ENCODE measurements around the gene DDC.

Gene DDC

GRCh38 chr7:50413561-50413960 lies 151.6 kb downstream of the DDC start:
- TF ChIP-seq TSHZ2 (CRISPR knock-in tag; IDR thresholded peaks at IDR 0.05) (no peak), PPARA (CRISPR knock-in tag; IDR thresholded peaks at IDR 0.05; ENCODE audit: borderline replicate concordance) (no peak), ZC3H10 (CRISPR knock-in tag; IDR thresholded peaks at IDR 0.05) (no peak), POU6F1 (CRISPR knock-in tag; IDR thresholded peaks at IDR 0.05; ENCODE audit: borderline replicate concordance, low read depth) (no peak), SNAI2 (CRISPR knock-in tag; IDR thresholded peaks at IDR 0.05) (no peak), ARNTL (CRISPR knock-in tag; IDR thresholded peaks at IDR 0.05; ENCODE audit: borderline replicate concordance, low read depth) (no peak), ISL1 (CRISPR knock-in tag; IDR thresholded peaks at IDR 0.05) (no peak), GLIS3 (CRISPR knock-in tag; IDR thresholded peaks at IDR 0.05) (no peak), TCF4 (CRISPR knock-in tag; IDR thresholded peaks at IDR 0.05; ENCODE audit: borderline replicate concordance) (no peak), CSDC2 (CRISPR knock-in tag; IDR thresholded peaks at IDR 0.05) (no peak), RARB (CRISPR knock-in tag; IDR thresholded peaks at IDR 0.05) (no peak), ZFP30 (CRISPR knock-in tag; IDR thresholded peaks at IDR 0.05) (no peak), OSR1 (CRISPR knock-in tag; IDR thresholded peaks at IDR 0.05) (no peak), PATZ1 (CRISPR knock-in tag; IDR thresholded peaks at IDR 0.05; ENCODE audit: borderline replicate concordance) (no peak), ZNF565 (CRISPR knock-in tag; conservative IDR thresholded peaks at IDR 0.05; ENCODE audit: low read depth) (no peak)
- ATAC-seq, result no peak

- TF ChIP-seq PATZ1 (CRISPR knock-in tag; IDR thresholded peaks at IDR 0.05; ENCODE audit: borderline replicate concordance) (no peak), ESRRG (CRISPR knock-in tag; IDR thresholded peaks at IDR 0.05) (no peak), ARNTL (CRISPR knock-in tag; IDR thresholded peaks at IDR 0.05; ENCODE audit: borderline replicate concordance, low read depth) (no peak), GLIS3 (CRISPR knock-in tag; IDR thresholded peaks at IDR 0.05) (no peak), BACH2 (CRISPR knock-in tag; IDR thresholded peaks at IDR 0.05; ENCODE audit: borderline replicate concordance) (no peak), ZFP3 (CRISPR knock-in tag; IDR thresholded peaks at IDR 0.05) (no peak), ZNF8 (CRISPR knock-in tag; IDR thresholded peaks at IDR 0.05) (no peak), ISL1 (CRISPR knock-in tag; IDR thresholded peaks at IDR 0.05) (no peak), OSR1 (CRISPR knock-in tag; IDR thresholded peaks at IDR 0.05) (no peak)
- no peak for ATAC-seq
These were observed 152.2 kb downstream of the DDC start for GRCh38 chr7:50412973-50413372.

GRCh38 chr7:50411332-50411731 lies 153.9 kb downstream of the DDC start:
- ATAC-seq, result no peak
- TF ChIP-seq RARB (CRISPR knock-in tag; IDR thresholded peaks at IDR 0.05), result no peak
- TF ChIP-seq TCF4 (CRISPR knock-in tag; IDR thresholded peaks at IDR 0.05; ENCODE audit: borderline replicate concordance), result no peak
- no peak for TF ChIP-seq BACH2 (CRISPR knock-in tag; IDR thresholded peaks at IDR 0.05; ENCODE audit: borderline replicate concordance)
- TF ChIP-seq ZC3H10 (CRISPR knock-in tag; IDR thresholded peaks at IDR 0.05), result no peak
- no peak for TF ChIP-seq CSDC2 (CRISPR knock-in tag; IDR thresholded peaks at IDR 0.05)
- TF ChIP-seq ZNF565 (CRISPR knock-in tag; conservative IDR thresholded peaks at IDR 0.05; ENCODE audit: low read depth), result no peak
- TF ChIP-seq TOX (CRISPR knock-in tag; IDR thresholded peaks at IDR 0.05; ENCODE audit: borderline replicate concordance), result no peak
- TF ChIP-seq TSHZ2 (CRISPR knock-in tag; IDR thresholded peaks at IDR 0.05), result no peak
- no peak for TF ChIP-seq ARNTL (CRISPR knock-in tag; IDR thresholded peaks at IDR 0.05; ENCODE audit: borderline replicate concordance, low read depth)
- no peak for TF ChIP-seq PATZ1 (CRISPR knock-in tag; IDR thresholded peaks at IDR 0.05; ENCODE audit: borderline replicate concordance)
- no peak for TF ChIP-seq ISL1 (CRISPR knock-in tag; IDR thresholded peaks at IDR 0.05)
- TF ChIP-seq ZFP30 (CRISPR knock-in tag; IDR thresholded peaks at IDR 0.05), result no peak
- no peak for TF ChIP-seq CSRNP3 (CRISPR knock-in tag; IDR thresholded peaks at IDR 0.05)
- TF ChIP-seq ESRRG (CRISPR knock-in tag; IDR thresholded peaks at IDR 0.05), result no peak
- TF ChIP-seq ZFP3 (CRISPR knock-in tag; IDR thresholded peaks at IDR 0.05), result no peak
- no peak for TF ChIP-seq ZNF8 (CRISPR knock-in tag; IDR thresholded peaks at IDR 0.05)
- no peak for TF ChIP-seq ZNF70 (CRISPR knock-in tag; IDR thresholded peaks at IDR 0.05)
